HG02763 (cell line): ENCODE data around the gene NSD2.

Source experiments
- ATAC-seq: cut with Tn5 transposase; IDR thresholded peaks from one replicate; pipeline ENCODE4 v1.9.1; 2021; ENCODE audit warnings: mild to moderate bottlenecking, moderate library complexity; ENCODE audit not compliant: unreplicated experiment

NSD2 gene

DNA sequence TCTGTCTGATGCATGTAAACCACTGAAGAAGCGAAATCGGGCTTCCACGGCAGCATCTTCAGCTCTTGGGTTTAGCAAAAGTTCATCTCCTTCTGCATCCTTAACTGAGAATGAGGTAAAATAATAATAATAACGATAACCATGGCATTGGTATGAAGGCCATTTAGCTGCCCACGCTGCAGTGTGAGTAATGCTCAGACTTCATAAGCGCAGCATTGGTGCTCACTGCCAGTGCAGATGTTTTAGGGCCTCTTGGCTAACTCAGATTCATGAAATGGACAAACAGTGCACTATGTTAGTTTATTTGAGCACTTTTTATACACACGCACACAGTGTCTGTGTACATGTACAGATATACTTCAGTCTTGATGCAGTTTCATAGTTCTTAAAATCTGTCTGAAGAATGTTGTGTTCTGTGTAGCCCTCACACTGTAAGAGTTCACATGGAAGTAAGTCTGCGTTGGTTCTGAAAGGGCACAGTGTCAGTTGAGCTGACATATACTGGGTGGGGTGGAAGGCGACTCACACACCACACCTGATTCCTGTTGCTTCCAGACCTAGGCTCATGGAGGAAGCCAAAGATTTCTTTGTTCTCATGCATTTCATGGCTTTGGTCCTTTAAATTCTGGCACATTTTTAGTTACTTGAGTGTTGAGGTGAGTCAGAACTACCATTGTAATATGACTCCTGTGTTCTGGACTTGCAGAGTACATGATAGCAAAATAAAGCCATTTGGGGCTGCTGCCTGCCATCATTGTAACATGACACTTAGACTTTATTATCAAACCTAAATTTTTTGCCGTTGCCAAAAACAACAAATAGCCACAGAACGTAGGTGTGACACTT is 68.7 kb downstream of the NSD2 start:
- no peak for ATAC-seq

DNA sequence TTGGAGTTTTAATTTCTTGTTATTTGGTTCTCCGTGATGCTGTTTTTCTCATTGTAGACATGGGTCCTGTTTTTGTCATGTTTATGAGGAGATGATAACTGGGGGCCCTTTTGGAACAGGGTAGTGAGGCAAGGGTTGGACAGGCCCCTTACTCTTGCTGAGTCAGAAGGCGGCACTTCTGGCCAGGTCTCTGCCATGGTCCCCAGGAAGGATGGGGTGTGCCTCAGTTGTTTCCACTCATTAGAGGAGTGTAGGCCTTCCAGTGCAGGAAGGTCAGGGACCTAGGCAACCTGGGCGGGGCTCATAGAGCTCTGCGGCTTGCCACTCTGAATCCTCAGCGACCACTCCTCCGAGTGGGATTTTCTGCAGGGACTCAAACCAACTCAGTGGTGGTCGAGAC is 69.4 kb downstream of the NSD2 start:
- ATAC-seq = no peak

DNA sequence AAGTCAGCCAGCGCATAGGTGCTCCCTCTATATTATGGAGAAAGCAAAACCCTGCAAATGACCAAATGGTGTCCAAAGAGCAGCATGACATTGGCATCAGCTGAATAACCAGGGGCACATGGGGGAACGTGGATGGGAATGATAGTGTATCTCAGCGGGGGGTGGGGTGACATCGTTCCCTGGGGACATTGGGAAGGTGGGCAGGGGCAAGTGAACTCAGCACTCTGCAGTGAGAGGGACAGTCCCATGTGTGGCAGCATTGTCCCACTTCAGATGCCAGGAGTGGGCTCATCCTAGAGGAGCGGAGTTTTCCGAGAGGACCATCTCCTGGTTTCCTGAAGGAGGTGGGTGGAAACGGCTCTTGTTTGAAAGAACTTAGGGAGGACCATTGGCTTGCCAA is 72.7 kb downstream of the NSD2 start:
- ATAC-seq = no peak

DNA sequence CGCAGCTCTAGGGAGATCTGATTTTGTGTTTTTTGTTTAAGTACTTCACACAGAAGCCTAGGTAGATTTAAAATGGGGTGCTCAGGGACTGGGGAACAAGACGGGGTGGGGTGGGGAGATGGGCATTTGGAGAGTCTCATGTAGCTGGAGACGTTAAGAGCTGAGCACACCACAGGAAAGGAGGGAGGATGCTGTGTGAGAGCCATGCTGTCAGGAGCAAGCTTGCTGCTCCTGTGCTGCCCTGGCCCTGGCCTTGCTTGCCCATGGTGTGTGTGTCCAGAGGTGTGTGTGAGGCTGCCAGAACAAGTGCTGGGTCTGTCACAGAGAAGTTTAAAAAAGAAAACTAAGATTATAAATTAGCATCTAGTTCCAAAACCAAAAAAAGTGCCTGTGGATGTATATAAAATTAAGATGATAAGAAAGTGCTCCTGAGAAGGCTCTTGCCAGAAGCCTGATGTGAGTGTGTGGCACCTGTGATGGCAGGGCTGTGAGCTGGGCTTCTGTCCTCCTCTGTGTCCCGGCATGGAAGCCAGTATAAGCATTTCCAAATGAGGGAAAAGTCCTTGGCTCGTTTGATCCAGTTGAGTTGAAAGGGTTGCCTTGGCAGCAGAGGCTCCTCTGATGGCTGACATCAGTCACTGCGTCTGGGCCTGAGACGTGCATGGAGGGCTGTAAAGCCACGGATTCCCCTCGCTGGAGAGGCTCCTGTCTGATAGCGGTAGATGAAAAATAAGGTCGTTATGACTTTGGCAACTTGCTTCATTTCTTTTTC is 74.1 kb downstream of the NSD2 start:
- ATAC-seq = no peak

DNA sequence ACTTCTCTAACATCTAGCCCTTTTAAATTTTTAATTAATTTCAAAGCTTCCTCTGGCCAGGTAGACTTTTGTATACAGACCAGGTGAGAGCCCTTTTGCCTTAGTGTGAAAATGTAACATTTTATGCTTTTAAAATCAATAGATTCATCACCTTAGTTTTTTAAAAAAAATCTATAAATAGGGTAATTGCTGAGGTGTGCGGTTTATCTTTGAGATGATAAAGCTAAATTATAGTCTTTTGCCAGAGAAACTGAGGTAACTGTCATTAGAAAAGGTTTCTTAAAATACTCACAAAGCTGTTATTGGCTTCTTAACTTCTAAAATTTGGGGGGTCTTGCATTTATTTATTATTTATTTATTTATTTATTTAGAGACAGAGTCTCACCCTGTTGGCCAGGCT is 74.7 kb downstream of the NSD2 start:
- ATAC-seq = no peak

DNA sequence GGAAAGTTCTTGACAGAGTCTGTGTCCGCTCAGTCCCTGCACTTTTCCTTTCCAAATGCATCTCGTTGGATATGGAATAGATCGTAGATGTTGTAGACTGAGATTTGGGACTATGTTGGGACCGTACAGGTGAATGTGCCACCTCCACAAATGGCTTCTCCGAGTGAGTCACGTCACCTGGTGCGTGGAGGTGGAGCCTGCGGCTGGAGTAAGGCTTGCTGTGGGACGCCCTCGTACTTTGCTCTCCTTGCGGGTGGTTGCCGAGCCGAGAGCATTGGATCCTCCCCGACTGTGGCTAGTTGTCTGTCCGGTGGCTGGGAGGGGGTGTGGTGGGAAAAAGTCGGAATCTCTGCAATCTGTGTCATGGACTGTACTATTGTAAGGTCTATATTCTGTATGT is 77.0 kb downstream of the NSD2 start:
- ATAC-seq = no peak

DNA sequence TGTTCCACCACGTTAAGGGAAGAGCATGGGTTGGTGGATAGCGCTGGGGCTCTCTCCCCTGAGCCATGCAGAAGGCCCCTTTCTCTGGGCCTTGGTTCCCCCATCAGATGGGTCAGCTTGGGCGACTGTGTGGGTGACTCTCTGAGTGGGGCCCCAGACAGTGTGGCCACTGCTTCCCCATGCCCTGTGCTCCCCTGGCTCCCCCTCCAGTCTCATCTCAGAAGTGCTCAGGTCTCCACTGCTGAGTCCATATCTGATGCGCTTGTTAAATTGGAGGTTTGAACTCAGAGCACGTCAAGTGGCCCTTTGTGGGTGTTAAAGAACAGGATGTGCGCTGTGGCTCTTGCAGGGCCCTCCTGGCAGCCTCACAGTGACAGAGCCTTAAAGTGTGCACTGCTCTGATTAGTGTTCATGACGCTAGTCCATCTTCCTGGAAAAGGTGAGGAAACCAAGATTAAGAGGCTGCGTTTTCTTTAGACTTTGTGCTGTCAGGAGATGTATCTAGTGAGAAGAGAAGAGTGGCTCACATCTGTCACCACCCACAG is 77.8 kb downstream of the NSD2 start:
- ATAC-seq = no peak

DNA sequence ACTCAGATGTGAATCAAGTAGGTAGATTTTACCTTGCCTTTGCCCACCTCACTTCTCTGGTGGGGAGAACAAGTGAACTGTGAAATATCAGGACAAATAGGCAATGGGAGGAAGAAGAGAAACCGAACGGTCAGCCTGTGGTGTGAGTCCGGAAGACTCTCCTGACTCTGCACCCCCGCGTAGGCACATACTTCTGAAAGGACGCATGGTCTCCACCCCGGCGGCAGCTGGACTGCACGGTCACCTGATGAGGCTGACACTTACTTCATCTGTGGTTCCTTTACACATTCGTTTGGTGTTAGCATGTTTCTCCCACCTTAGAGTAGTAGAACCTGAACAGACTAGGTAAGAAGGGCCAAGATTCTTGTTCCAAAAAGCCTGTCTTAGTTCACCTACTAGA is 79.2 kb downstream of the NSD2 start:
- no peak for ATAC-seq

DNA sequence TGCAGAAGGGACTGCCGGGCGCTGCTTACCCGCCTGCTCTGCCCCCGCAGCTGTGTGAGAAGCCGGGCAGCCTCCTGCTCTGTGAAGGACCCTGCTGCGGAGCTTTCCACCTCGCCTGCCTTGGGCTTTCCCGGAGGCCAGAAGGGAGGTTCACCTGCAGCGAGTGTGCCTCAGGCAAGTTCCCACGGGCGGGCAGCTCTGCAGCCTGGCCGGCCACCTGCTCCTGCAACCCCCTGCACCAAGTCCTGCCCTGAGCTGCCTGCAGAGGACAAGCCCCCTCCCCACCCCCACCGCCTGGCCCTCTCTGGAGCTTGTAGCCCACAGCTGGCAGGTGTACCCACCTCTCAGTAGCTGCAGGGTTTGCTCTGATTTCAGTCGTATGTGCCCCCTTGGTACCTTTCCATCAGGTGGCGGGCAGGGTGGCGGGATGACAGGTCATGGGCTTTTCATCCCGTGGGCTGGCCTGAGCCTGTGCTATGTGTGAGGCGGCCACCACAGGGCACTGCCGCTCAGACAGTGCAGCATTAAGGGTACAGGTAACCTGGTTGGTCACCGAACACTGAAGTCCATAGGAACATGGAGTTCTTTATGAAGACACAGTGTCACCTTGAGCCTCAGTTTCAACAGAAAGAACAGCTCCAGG is 81.0 kb downstream of the NSD2 start:
- no peak for ATAC-seq

DNA sequence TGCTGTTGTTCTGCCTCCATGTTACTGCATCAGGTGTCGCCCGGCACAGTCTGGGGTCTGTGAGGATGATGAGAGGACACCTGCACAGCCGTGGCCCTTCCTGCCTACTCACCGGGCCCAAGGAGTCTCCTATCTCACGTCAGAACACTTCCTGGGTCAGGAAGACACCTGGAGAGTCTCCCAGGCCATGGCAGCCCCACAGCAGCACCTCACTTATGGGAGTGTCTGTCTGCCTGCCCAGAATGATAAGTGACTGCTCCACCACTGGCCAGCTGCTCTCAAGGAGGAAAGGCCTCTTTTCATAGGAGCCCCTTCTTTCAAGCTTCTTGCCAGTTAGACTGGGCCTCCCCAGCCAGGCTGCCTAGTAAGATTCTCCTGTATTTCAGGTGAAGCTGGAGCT is 81.5 kb downstream of the NSD2 start:
- no peak for ATAC-seq

DNA sequence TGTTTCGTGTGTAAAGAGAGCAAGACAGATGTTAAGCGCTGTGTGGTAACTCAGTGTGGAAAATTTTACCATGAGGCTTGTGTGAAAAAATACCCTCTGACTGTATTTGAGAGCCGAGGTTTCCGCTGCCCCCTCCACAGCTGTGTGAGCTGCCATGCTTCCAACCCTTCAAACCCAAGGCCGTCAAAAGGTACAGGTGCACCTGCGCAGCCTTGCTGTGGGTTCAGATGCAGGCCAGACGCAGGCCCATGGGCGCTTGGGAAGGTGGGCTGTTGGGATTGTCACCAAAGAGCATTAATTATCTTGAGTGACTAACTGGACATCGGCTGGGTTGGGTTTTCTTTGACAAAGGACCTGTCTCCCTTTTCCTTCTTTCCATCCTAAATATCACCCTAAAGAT is 82.1 kb downstream of the NSD2 start:
- ATAC-seq = no peak

DNA sequence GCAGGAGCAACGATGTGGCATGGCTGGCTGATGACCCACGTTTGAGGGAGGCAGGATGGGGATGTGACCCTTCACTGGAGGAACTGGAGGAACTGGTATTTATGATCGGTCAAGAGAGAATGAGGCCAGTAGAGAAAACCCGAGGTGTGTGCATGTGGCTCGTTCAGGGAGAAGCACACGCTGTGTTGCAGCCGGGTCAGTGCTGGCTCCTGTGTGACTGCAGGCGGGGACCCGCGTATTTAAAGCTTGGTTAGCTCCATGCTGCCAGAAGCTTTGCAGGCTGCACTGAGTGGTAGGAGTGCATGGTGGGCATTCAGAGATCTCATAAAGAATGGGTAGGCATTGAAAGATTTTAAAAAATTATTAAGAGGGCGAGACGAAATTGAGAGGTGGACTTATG is 85.4 kb downstream of the NSD2 start:
- no peak for ATAC-seq

DNA sequence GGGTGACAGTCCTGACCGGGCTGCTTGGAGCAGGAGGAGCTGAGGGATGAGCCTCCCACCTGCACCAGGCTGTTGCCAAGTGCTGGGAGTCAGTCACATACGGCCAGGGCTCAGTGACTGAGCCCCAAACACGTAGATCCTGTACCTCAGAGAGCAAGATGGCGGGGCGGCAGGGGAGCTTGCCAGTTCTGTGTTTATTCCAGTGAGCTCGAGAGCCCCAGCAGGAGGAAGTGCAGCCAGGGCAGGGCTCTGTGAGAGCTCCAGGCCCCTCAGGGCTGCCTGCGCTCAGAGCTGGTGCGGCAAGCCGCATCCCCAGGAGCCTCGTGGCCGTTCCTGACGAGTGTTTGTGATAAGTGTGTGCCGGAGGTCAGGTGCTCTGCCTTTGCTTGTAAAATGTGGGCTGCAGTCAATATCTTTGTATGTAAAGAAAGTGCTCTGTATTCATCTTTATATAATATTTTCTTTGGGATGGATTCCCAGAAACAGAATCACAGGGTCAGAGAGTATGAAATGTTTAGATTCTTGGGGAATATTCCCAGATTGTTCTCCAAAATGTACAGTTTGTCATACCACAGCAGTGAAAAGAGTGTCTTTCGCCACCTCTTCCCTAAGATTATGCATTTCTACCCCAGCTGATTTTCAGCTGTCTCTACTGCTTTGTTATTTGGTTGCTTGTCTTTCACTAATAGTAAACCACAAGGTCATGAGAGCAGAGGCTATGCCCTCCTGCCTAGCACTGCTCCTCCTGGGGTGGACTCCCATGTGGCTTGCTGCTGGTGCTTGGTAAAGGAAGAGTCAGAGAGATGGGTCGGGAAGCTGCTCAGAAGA is 87.3 kb downstream of the NSD2 start:
- ATAC-seq = no peak

DNA sequence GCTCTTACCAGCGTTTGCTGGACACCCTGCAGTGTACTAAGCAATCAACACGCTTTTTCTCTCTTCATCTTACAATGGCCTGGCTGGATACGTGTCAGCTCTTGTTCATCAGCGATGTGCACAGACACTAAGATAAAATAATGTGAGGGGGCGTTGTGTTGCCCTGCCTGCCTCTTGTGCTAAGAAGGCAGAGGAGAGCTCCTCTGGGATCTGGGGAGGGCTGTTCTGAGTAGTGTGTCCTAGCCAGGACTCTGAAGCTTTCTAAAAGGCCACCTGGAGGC is 87.9 kb downstream of the NSD2 start:
- ATAC-seq = no peak

DNA sequence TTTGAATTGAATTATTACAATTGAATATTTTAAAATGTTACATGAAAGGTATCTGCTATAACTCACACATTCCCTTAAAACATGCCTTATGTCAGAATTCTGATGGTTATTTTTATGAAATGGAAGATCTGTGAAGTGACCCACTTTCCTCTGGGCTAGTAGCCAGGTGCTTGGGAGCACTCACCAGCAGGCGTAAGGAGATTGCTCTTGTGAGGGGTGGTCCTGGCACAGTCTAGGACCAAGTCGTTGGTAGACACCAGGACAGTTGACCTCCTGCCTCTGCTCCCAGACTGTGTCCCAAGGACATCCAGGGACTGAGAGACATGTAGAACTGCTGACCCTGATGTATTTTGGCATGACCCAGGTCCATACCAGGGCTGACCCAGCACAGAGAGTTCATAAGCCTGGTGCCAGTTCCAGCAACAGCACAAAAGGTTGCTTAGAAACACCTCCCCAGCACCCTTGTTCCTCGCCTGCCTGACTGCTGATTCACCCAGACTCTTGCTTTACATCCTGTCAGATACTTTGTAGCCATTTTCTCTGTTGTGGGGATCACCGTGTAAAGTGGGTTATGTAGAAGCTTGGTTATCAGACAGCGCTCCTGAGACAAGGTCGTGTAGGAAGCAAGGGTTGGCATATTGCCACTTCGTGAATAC is 89.1 kb downstream of the NSD2 start:
- no peak for ATAC-seq

DNA sequence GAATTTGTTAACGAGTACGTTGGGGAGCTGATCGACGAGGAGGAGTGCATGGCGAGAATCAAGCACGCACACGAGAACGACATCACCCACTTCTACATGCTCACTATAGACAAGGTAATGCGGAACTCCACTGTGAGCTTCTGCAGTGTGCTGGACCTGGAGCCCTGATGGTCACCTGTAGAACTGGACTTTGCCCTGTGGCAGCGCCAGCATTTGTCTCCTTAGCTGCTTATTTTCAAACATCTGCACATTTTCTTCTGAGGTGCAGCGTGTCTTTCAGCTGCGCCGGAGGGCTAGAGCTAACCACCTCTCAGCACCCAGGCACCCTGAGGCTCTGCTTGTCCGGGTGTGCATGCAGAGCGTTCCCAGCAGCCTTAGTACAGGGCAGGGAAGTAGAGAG is 89.8 kb downstream of the NSD2 start:
- ATAC-seq = no peak

DNA sequence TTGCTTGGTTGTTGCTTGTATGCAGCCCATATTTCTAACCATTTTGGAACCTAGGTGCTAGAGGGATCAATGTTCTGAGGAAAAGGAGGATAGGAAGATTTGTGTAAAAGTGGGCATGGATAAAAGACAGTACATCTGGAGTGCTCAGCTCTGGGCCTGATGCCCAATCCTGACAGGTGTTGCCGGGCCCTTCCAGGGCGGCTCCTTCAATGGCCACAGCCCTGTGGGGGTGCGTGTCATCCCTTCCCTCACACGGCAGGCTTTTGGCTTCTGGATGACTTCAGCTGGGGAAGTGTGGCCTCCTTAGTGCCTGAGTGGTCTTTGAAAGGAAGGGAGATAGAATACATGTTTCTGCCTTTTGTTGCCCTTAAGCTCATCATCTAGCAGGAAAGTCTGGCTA is 90.4 kb downstream of the NSD2 start:
- no peak for ATAC-seq

DNA sequence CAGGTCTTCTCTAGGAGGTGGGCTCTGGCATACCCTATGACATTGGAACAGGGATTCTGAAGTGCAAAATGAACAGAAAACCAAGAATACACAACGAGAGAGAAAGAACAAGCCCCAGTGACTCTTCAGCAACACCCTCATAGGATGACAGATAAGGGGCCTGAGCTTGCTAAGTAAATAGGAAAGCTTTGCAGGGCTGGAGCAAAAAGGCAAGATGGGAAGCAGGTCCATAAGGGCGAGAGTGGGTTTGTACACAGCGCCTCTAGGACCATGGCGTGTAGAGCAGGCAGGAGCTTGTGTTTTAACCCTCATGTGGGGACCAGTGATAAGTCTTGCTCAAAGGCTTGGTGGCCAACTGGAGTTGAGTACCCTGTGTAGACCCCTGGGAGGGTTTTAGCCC is 91.8 kb downstream of the NSD2 start:
- no peak for ATAC-seq

DNA sequence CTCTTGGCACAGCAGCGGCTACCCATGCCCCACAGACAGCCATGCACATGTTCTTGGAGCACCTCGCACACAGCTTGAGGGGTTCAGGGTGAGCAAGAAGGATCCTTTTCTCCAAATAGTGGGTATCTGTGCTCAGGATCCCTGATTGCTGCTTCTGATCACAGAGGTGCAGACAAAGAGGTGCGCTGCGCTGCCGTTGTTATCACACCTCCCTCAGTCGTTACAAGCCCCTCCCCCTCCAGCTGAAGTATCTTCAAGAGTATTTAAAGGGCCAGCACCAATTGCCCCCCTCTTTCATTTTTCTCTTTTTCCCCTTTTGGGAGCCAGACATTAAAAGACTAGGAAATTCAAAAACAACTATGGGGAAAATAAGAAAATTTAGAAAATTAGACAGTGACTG is 93.2 kb downstream of the NSD2 start:
- no peak for ATAC-seq

DNA sequence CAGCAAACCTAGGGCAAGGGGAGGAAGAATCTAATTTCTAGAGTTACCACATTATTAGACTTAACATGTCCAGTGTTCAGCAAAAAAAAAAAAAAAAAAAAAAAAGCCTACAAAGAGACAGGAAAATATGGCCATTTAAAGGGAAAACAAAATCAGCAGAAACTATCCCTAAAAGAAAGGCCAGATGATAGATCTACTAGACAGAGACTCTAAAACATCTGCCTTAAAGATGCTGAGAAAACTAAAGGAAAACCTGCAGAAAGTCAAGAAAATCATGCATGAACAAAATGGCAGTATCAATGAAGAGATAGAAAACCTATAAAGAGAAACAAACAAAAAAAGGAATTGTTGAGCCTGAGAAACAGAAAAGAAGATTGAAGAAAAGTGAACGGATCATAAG is 93.8 kb downstream of the NSD2 start:
- no peak for ATAC-seq
